ENCODE results near the gene SLC35F3.

Gene SLC35F3

GRCh38 chr1:233972951-233973635, 68.6 kb downstream of the SLC35F3 start:
- DNase-seq: no peak

GRCh38 chr1:233975486-233975885, 71.0 kb downstream of the SLC35F3 start:
- DNase-seq: no peak

- no peak for DNase-seq
These were observed 76.7 kb downstream of the SLC35F3 start for GRCh38 chr1:233981042-233981675.

GRCh38 chr1:233982827-233983518, 78.5 kb downstream of the SLC35F3 start:
- no peak for DNase-seq

- DNase-seq: no peak
These were observed 79.3 kb downstream of the SLC35F3 start for GRCh38 chr1:233983811-233984210.

GRCh38 chr1:233988963-233989696, 84.7 kb downstream of the SLC35F3 start:
- DNase-seq: no peak

GRCh38 chr1:233990486-233990885, 86.0 kb downstream of the SLC35F3 start:
- no peak for DNase-seq

- no peak for DNase-seq
These were observed 89.2 kb downstream of the SLC35F3 start for GRCh38 chr1:233993651-233994050.

- DNase-seq: no peak
These were observed 89.6 kb downstream of the SLC35F3 start for GRCh38 chr1:233994112-233994511.

- DNase-seq: no peak
These were observed 94.0 kb downstream of the SLC35F3 start for GRCh38 chr1:233998456-233998855.

- DNase-seq: no peak
These were observed 94.4 kb downstream of the SLC35F3 start for GRCh38 chr1:233998891-233999290.

GRCh38 chr1:234000557-234001041, 96.1 kb downstream of the SLC35F3 start:
- no peak for DNase-seq

GRCh38 chr1:234001817-234002216, 97.3 kb downstream of the SLC35F3 start:
- no peak for DNase-seq

GRCh38 chr1:234004591-234004990, 100.1 kb downstream of the SLC35F3 start:
- no peak for DNase-seq

- no peak for DNase-seq
These were observed 103.2 kb downstream of the SLC35F3 start for GRCh38 chr1:234007684-234008083.

- DNase-seq: no peak
These were observed 104.1 kb downstream of the SLC35F3 start for GRCh38 chr1:234008591-234008990.

- no peak for DNase-seq
These were observed 105.2 kb downstream of the SLC35F3 start for GRCh38 chr1:234009668-234010067.

- no peak for DNase-seq
These were observed 109.7 kb downstream of the SLC35F3 start for GRCh38 chr1:234014208-234014607.

GRCh38 chr1:234018816-234019215, 114.3 kb downstream of the SLC35F3 start:
- no peak for DNase-seq

- DNase-seq: no peak
These were observed 114.9 kb downstream of the SLC35F3 start for GRCh38 chr1:234019387-234019786.

GRCh38 chr1:234022302-234022701, 117.8 kb downstream of the SLC35F3 start:
- no peak for DNase-seq

GRCh38 chr1:234039603-234040002, 135.1 kb downstream of the SLC35F3 start:
- no peak for DNase-seq

Measured in fibroblast of skin of back (primary cell).